GM12891 (cell line): Measurements from ENCODE around the gene ZNF69.
A peak's percentile ranks its signal among the peaks of the same experiment; 100 is the strongest.
"Not testable (repeated sequence)": the region's sequence is repeated elsewhere in the genome, so short reads cannot be mapped to it uniquely, and the experiment has no call there.

Source experiments
- DNase-seq: peaks from one replicate; pipeline ENCODE4 v3.0.0; 2011; ENCODE audit warnings: low spot score; ENCODE audit not compliant: insufficient read length
- FAIRE-seq: peaks from 2 replicates; lab custom pipeline; 2011; peaks lifted over from hg19 to GRCh38; lab: Jason Lieb, UNC
- PAX5 ChIP-seq: IDR thresholded peaks from 2 replicates; pipeline ENCODE4 v1.6.1; 2011; ENCODE audit warnings: low read length, moderate library complexity, mild to moderate bottlenecking; ENCODE audit not compliant: insufficient read depth, severe bottlenecking
- POLR2A ChIP-seq: IDR thresholded peaks from 2 replicates; pipeline ENCODE4 v1.6.1; 2011; ENCODE audit warnings: low read depth, low read length, control low read depth
- POLR2AphosphoS5 ChIP-seq: IDR thresholded peaks from 2 replicates; pipeline ENCODE4 v1.6.1; 2011; ENCODE audit warnings: low read depth, low read length, control low read depth
- POU2F2 ChIP-seq: IDR thresholded peaks from 2 replicates; pipeline ENCODE4 v1.6.1; 2011; ENCODE audit warnings: low read depth, mild to moderate bottlenecking, control low read depth, low read length, moderate library complexity
- SPI1 ChIP-seq: IDR thresholded peaks from 2 replicates; pipeline ENCODE4 v1.6.1; 2011; ENCODE audit warnings: low read depth, low read length, control low read depth
- TAF1 ChIP-seq: IDR thresholded peaks from 2 replicates; pipeline ENCODE4 v1.6.1; 2011; ENCODE audit warnings: low read depth, low read length, control low read depth

Gene ZNF69

GRCh38 chr19:11861301-11861700, 26.3 kb upstream of the ZNF69 start:
- DNase-seq (no peak), FAIRE-seq (no peak)
- TF ChIP-seq POLR2A (no peak), TAF1 (no peak), POLR2AphosphoS5 (no peak), SPI1 (no peak), POU2F2 (no peak), PAX5 (no peak)

DNA sequence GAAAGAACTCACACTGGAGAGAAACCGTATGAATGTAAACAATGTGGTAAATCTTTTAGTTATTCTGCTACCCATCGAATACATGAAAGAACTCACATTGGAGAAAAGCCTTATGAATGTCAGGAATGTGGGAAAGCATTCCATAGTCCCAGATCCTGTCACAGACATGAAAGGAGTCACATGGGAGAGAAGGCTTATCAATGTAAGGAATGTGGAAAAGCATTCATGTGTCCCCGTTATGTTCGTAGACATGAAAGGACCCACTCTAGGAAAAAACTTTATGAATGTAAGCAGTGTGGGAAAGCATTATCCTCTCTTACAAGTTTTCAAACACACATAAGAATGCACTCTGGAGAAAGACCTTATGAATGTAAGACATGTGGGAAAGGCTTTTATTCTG, 19.8 kb upstream of the ZNF69 start:
- not testable (repeated sequence) for FAIRE-seq, DNase-seq

DNA sequence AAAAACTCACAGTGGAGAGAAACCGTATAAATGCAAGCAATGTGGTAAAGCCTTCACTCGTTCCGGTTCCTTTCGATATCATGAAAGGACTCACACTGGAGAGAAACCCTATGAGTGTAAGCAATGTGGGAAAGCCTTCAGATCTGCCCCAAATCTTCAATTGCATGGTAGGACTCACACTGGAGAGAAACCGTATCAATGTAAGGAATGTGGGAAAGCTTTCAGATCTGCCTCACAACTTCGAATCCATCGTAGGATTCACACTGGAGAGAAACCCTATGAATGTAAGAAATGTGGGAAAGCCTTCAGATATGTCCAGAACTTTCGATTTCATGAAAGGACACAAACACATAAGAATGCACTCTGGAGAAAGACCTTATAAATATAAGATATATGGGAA, 19.4 kb upstream of the ZNF69 start:
- FAIRE-seq: no peak
- TF ChIP-seq POLR2A (no peak), SPI1 (no peak), PAX5 (no peak), POU2F2 (no peak), TAF1 (no peak), POLR2AphosphoS5 (no peak)
- no peak for DNase-seq

DNA sequence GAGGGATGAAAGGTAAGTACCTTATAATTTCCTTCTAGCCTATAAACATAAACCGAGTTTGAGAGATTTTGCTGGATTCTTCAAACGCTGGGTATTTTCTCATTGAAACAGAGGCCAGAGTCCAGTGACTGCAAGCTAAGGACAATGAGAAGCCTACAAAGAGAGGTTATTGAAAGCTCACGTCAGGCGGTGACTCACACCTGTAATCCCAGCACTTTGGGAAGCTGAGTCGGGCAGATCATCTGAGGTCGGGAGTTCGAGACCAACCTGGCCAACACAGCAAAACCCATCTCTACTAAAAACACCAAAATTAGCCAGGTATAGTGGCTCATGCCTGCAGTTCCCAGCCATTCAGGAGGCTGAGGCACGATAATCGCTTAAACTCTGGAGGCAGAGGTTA, 15.0 kb upstream of the ZNF69 start:
- DNase-seq (no peak), FAIRE-seq (no peak)
- TF ChIP-seq SPI1 (no peak), POLR2AphosphoS5 (no peak)

GRCh38 chr19:11873762-11874161, 13.8 kb upstream of the ZNF69 start:
- FAIRE-seq: no peak
- TF ChIP-seq SPI1: no peak
- no peak for TF ChIP-seq POLR2AphosphoS5
- TF ChIP-seq PAX5: no peak
- no peak for TF ChIP-seq POU2F2
- no peak for TF ChIP-seq TAF1
- TF ChIP-seq POLR2A: no peak
- DNase-seq: no peak

GRCh38 chr19:11879687-11880266, 7.8 kb upstream of the ZNF69 start:
- not testable (repeated sequence) for DNase-seq, FAIRE-seq

- no peak for DNase-seq
- TF ChIP-seq PAX5: no peak
- TF ChIP-seq TAF1: no peak
- TF ChIP-seq POLR2AphosphoS5: no peak
- no peak for FAIRE-seq
Measured at GRCh38 chr19:11880598-11880997, 7.0 kb upstream of the ZNF69 start.

DNA sequence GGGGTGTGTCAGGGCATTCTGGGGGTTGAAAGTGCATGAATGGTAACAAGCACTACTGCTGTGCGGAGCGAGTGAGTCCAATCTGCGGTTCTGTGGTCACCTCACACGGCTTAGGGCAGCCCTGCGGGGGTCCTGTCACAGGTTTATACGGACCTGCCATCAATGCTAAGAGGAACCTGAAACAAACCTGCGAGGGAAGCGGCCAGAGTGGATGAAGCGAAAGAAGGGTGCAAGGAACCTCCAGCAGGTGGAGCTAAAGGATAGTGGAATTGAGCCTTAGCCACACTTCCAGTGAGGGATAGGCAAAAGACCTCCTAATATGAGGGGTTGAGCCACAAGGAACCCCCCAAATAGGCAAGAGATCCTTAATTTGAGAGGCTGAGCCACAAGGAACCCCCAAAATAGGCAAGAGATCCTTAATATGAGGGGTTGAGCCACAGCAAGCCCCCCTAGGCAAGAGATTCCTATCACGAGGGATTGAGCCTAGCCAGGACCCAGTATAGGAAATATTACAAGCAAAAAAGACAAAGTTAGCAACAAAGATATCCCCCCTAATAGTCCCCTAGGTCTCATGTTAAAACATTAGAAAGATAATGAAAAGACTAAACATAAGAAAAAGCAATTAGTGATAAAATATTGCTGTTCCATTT, 6.3 kb upstream of the ZNF69 start:
- TF ChIP-seq TAF1 (no peak), POLR2A (no peak)
- peak; percentile 40 for FAIRE-seq
- DNase-seq: peak; percentile 34

DNA sequence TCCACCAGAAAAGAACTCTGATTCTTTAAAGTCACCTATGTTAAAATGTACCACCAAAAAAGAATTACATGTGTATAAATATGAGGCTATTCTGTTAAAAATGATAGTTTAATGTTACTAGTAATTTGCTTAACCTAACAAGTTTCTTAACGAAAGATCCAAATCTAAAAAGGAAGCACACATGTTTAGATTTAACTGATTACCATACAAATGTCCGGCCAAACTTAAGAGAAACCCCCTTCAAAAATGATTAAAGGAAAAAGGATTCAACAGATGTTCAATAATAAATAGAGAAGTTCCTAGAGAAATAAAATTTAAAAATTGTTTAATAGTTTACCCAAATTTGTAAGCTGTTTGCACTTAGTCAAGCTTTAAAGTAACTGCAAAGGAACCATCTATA, 5.0 kb upstream of the ZNF69 start:
- TF ChIP-seq SPI1 (no peak), TAF1 (no peak), POU2F2 (no peak), PAX5 (no peak), POLR2AphosphoS5 (no peak), POLR2A (no peak)

GRCh38 chr19:11887234-11887610, 360 bp upstream of the ZNF69 start:
- FAIRE-seq (no peak), DNase-seq (no peak)
- TF ChIP-seq TAF1 (no peak), SPI1 (no peak), PAX5 (no peak), POLR2A (no peak), POU2F2 (no peak), POLR2AphosphoS5 (no peak)

More for the DNA sequence above, 5.0 kb upstream of the ZNF69 start:
- FAIRE-seq (no peak), DNase-seq (no peak)

DNA sequence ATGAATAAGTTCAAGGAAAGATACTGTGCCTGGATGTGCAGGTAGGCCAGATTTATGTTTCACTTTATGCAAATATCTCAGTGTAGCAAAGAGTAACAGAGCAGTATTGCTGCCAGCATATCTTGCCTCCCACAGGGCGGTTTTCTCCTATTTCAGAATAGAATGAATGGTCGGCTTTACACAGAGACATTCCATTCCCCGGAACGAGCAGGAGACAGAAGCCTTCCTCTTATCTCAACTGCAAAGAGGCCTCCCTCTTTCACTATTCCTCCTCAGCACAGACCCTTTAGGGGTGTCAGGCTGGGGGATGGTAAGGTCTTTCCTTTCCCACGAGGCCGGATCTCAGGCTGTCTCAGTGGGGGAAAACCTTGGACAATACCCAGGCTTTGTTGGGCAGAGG, 2.3 kb downstream of the ZNF69 start:
- FAIRE-seq, DNase-seq: not testable (repeated sequence)
